ENCODE results near the gene ACOXL.

DNA sequence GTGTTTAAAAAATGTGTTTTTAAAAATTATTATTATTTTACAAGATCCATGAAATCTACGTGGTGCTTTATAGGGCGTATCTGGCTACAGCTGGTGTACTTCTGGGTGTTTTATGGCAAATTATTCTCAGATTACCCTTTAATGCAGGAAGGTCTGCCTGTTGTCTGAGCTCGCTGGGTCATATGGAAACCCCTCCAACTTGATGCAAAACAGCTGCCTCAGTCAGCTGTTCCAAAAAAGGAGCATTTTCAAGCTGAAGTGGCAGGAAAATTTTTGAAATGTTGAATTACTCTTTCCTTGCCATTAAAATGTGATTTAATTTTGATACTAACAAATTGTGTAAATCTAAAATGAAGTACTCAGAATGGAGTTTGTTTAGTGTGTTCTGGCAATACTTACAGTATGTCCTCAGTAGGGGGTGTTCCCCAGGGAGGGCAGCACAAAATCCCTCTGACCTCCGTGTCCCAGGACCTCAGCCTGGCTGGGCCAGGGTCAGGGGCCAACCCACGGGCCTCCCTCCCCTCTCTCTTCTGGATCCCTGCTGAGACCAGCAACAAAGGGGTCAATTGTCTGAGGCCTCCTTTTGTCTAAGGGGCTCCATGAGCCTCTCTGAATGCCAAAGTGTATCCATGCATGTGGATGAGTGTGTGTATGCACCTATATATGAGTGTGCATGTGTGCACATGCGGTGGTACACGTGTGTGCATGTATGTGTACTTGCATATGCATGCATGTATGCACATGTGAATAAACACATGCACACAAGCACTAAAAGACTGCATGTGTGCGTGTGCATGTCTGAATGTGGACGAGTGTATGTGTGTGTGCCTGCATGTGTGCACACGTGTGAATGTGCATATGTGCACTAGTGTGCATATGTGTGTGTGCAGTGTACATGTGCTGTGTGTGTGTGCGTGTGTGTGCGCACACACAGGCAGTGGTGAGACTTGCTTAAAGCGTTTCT is 105.4 kb downstream of the ACOXL start:
- no peak for TF ChIP-seq POLR2A (IDR thresholded peaks at IDR 0.05; ENCODE audit: low read length)
- TF ChIP-seq GATA1 (IDR thresholded peaks at IDR 0.05; ENCODE audit: low read depth, low read length), result no peak

Measured in erythroblast (primary cell).